Measurements from ENCODE around the gene EDN1. TPM values are rescaled to one million over a fixed set of nuclear protein-coding genes. Genes with fewer than 3 reads are reported as not detected.

EDN1 gene
- total RNA-seq, 4 donors from 2014 or later: 1.0 to 5.4 (median 3.0) TPM

DNA sequence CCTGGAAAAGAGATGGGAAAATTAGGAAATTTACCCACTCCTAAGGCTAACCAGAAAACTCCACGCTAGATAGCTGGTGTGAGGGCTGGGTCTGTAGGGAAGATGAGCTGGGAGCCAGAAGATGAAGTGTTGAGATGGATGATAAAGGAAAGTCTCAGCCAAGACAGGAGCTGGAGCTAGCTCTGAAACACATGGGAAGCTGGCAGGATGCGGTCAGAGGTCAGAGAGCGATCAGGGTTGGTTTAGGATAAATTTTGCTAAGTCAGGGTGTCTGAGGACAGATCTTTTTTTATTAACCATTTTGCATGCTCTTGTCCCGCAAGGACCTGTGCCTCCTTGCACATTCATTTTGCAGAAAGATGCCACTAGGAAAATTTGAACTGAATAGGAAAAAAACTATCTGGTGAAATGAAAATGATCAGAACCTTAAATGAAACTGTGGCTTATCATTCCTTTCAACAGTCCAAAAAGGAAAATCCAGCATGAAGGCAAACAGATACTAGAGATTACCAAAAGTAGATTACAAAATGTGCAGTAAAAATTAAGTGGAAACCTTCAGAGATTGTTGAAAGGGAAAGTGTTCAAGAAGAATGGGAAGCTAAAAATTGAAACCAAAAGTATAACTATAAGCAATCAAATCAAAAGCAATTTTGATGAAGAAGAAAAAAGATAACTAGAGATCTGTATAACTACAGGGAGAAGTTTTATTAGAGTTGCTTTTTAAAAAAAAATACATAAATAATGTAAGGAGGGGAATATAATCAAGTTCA lies 10.7 kb upstream of the EDN1 start:
- no peak overlapping the region for H3K27ac ChIP-seq
- no peaks in the 10 kb centered on the region for H3K9me3 ChIP-seq
- DNase-seq: no peak
- no peaks in the 10 kb centered on the region for H3K36me3 ChIP-seq
- no peaks in the 10 kb centered on the region for H3K27me3 ChIP-seq
- H3K4me3 ChIP-seq (replicated peaks in 1 of 3): no peak overlapping the region
- no peaks in the 10 kb centered on the region for H3K4me1 ChIP-seq
- WGBS, 2 donors: 71 to 76% methylated on average over 4 of the region's 4 CpGs
- TF ChIP-seq POLR2A (IDR thresholded peaks at IDR 0.05): no peak
- TF ChIP-seq, protein P1, sequence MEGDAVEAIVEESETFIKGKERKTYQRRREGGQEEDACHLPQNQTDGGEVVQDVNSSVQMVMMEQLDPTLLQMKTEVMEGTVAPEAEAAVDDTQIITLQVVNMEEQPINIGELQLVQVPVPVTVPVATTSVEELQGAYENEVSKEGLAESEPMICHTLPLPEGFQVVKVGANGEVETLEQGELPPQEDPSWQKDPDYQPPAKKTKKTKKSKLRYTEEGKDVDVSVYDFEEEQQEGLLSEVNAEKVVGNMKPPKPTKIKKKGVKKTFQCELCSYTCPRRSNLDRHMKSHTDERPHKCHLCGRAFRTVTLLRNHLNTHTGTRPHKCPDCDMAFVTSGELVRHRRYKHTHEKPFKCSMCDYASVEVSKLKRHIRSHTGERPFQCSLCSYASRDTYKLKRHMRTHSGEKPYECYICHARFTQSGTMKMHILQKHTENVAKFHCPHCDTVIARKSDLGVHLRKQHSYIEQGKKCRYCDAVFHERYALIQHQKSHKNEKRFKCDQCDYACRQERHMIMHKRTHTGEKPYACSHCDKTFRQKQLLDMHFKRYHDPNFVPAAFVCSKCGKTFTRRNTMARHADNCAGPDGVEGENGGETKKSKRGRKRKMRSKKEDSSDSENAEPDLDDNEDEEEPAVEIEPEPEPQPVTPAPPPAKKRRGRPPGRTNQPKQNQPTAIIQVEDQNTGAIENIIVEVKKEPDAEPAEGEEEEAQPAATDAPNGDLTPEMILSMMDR (IDR thresholded peaks at IDR 0.05): no peak
- intact Hi-C loops (cut with DNase I): no loop called here

DNA sequence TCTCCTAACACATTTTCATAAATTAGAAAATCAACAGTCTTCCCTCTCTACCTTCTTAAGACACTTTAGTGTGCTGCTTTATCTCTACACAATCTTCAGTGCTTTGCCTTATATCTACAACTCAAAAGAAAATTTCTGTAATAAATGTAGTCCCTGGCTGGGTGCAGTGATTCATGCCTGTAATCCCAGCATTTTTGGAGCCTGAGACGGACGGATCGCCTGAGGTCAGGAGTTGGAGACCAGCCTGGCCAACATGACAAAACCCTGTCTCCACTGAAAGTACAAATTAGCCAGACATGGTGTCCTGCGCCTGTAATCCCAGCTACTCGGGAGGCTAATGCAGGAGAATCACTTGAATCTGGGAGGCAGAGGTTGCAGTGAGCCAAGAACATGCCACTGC lies 9.7 kb upstream of the EDN1 start:
- TF ChIP-seq, protein P1 (IDR thresholded peaks at IDR 0.05): no peak
- no peak for TF ChIP-seq POLR2A (IDR thresholded peaks at IDR 0.05)
- WGBS, 2 donors: 86 to 88% methylated on average over 5 of the region's 5 CpGs
- H3K27me3 ChIP-seq: no peaks in the 10 kb centered on the region

DNA sequence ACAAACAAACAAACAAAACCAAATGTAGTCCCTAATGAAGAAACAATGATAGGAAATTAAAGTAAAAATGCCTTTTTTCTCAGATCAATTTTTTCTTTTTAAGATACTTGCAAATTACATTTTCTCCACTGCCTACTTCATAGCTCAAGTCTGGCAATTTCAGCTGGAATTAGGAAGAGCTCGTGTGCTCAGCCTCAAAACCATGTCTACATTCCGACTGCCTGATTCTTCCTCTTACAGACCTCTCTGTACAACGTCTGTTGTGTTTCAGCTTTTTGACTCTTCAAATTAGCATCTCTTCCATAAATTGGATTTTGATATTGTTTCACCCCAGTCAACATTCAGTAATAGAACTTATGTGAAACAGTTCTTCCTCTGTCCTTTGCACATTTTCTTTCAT lies 9.3 kb upstream of the EDN1 start:
- no peaks in the 10 kb centered on the region for H3K4me1 ChIP-seq
- no peaks in the 10 kb centered on the region for H3K27me3 ChIP-seq
- DNase-seq: no peak
- TF ChIP-seq, protein P1 (IDR thresholded peaks at IDR 0.05): no peak
- TF ChIP-seq POLR2A (IDR thresholded peaks at IDR 0.05): no peak
- no peaks in the 10 kb centered on the region for H3K9me3 ChIP-seq
- intact Hi-C loops (cut with DNase I): no loop called here
- no peak overlapping the region for H3K4me3 ChIP-seq (replicated peaks in 1 of 3)
- H3K36me3 ChIP-seq: no peaks in the 10 kb centered on the region
- no peak overlapping the region for H3K27ac ChIP-seq
- WGBS, 2 donors: 89% methylated on average over 3 of the region's 3 CpGs

More for the DNA sequence above, 9.7 kb upstream of the EDN1 start:
- no peaks in the 10 kb centered on the region for H3K36me3 ChIP-seq
- no peak for DNase-seq
- H3K4me1 ChIP-seq: no peaks in the 10 kb centered on the region
- intact Hi-C loops (cut with DNase I): no loop called here
- no peak overlapping the region for H3K27ac ChIP-seq
- H3K4me3 ChIP-seq (replicated peaks in 1 of 3): no peak overlapping the region
- no peaks in the 10 kb centered on the region for H3K9me3 ChIP-seq

DNA sequence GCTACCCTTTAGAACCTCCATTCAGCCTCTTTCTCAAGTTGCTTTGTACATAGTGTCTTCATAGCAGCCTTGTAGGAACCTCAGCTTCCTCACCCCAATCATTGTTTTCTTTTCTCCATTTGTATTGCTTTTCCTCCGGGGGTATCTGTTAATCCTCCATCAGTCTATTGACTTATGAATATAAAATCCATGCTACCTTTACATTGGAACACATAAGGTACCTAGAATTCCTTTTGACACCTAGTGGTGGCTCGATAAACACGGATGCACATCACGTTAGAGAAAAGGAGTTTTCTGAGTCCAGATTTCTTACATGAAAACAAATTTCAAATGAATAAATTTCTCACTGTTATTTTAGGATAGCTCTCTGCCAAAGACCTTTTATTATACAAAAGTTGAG lies 6.3 kb upstream of the EDN1 start:
- H3K9me3 ChIP-seq: no peaks in the 10 kb centered on the region
- no peaks in the 10 kb centered on the region for H3K36me3 ChIP-seq
- no peak overlapping the region for H3K4me3 ChIP-seq (replicated peaks in 1 of 3)
- TF ChIP-seq, protein P1 (IDR thresholded peaks at IDR 0.05): no peak
- TF ChIP-seq POLR2A (IDR thresholded peaks at IDR 0.05): no peak
- intact Hi-C loops (cut with DNase I): no loop called here
- no peaks in the 10 kb centered on the region for H3K27me3 ChIP-seq
- no peak for DNase-seq
- WGBS, 2 donors: 54 to 70% methylated on average over 4 of the region's 4 CpGs
- H3K4me1 ChIP-seq: no peaks in the 10 kb centered on the region
- no peak overlapping the region for H3K27ac ChIP-seq

DNA sequence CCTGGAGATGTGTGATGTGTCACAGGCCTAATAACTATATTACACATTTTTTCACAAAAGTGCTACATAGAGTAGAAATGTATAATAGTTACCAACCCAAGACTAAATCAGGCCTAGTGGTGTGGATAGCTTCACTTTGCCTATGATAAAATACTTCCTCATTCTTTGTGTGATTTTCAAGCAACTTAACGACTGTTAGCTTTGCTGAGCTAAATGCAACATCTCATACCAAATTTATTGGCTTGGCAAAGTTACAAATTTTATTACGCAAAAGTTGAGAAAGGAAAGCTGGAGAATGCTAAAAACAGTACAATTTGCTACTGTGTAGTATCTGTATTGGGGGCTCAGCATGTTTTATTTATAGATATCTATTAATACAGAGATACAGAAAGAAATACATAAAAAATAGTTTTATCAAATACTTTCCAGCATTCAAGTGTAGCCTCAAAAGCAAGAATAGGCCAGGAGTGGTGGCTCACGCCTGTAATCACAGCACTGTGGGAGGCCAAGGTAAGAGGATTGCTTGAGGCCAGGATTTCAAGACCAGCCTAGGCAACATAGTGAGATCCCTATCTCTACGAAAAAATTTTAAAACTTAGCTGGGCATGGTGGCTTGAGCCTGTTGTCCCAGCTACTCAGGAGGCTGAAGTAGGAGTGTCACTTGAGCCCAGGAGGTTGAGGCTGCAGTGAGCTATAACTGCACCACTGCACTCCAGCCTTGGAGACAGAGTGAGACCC lies 3.6 kb upstream of the EDN1 start:
- Histone ChIP-seq H3K9me3 (no peaks in the 10 kb centered on the region), H3K27me3 (no peaks in the 10 kb centered on the region), H3K4me3 (replicated peaks in 1 of 3) (no peak overlapping the region), H3K27ac (no peak overlapping the region), H3K36me3 (no peaks in the 10 kb centered on the region), H3K4me1 (peaks cover 8 to 12% of the 10 kb centered on the region in 2 donors)
- 76 to 81% methylated on average over 4 of the region's 4 CpGs for WGBS, 2 donors
- TF ChIP-seq, protein P1 (IDR thresholded peaks at IDR 0.05): no peak
- no peak for TF ChIP-seq POLR2A (IDR thresholded peaks at IDR 0.05)
- DNase-seq: no peak
- intact Hi-C loops (cut with DNase I): no loop called here
